WERI-Rb-1 (cell line): ENCODE data around the gene ADCY9.

ENCODE experiments used
- DNase-seq: peaks from one replicate; pipeline ENCODE4 v3.0.0-alpha.2; 2020
- H3K27ac ChIP-seq: fragments of 250-450 bp; sonication (Bioruptor Pico); 2 replicates; pipeline ENCODE4 v1.5.1; 2020; ENCODE audit warnings: mild to moderate bottlenecking, moderate library complexity
- H3K27me3 ChIP-seq: fragments of 250-450 bp; sonication (Bioruptor Pico); 2 replicates; pipeline ENCODE4 v1.5.1; 2021; ENCODE audit warnings: mild to moderate bottlenecking, low read depth, moderate library complexity; ENCODE audit not compliant: insufficient read depth, severe bottlenecking
- H3K36me3 ChIP-seq: fragments of 250-450 bp; sonication (Bioruptor Pico); 2 replicates; pipeline ENCODE4 v1.5.1; 2020; ENCODE audit warnings: mild to moderate bottlenecking, moderate library complexity
- H3K4me3 ChIP-seq: 2 replicates; pipeline ENCODE4 v1.5.1; 2011; ENCODE audit warnings: low read depth, mild to moderate bottlenecking, control low read depth, low read length
- H3K9me3 ChIP-seq: fragments of 250-450 bp; sonication (Bioruptor Pico); 2 replicates; pipeline ENCODE4 v1.5.1; 2021; ENCODE audit warnings: mild to moderate bottlenecking, moderate library complexity; ENCODE audit not compliant: severe bottlenecking
- CTCF ChIP-seq: IDR thresholded peaks from 2 replicates; pipeline ENCODE4 v1.5.1; 2011; ENCODE audit warnings: low read depth, mild to moderate bottlenecking, control low read depth, inconsistent platforms, low read length

The ADCY9 gene

DNA sequence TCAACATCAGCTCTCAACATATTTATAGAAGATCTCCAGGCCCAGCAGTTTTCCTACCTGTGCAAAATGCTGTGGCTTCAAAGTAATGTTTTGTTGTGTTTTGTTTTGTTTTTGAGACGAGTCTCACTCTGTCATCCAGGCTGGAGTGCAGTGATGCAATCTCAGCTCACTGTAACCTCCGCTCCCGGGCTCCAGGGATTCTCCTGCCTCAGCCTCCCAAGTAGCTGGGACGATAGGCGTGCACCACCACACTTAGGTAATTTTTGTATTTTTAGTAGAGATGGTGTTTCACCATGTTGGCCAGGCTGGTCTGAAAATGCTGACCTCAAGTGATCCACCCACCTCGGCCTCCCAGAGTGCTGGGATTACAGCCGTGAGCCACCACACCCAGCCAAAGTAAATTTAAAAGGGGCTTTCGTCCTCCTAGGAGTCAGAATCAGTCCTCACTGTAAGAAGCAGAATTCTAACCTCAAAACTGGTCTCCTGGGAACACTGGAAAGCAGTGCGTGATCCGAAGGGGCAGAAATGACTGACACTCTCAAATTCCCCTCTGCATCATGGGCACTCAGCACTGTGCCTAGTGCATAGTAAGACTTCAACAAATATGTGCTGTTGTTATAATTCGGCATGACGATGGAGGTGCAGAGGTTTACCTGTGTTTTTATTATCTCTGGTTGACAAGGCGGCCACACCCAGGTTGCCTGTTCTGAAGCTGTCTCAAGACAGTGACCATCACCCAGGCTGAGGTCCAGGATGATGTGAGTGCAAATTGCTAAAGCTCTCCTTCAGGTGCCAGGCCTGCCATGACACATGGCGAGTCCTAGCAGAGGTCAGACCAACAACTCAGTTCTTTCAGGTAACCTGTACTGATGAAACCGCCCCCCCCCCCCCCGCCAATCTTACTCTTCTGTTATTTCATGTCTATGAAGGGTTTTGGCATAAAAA is 59.8 kb downstream of the ADCY9 start:
- no peaks in the 10 kb centered on the region for H3K27me3 ChIP-seq
- no peak for DNase-seq
- no peak overlapping the region for H3K27ac ChIP-seq
- H3K4me3 ChIP-seq, result no peak overlapping the region
- peaks cover 7% of the 10 kb centered on the region for H3K9me3 ChIP-seq
- no peaks in the 10 kb centered on the region; the same call in 1 of the 2 replicates for H3K36me3 ChIP-seq
- TF ChIP-seq CTCF, result no peak

DNA sequence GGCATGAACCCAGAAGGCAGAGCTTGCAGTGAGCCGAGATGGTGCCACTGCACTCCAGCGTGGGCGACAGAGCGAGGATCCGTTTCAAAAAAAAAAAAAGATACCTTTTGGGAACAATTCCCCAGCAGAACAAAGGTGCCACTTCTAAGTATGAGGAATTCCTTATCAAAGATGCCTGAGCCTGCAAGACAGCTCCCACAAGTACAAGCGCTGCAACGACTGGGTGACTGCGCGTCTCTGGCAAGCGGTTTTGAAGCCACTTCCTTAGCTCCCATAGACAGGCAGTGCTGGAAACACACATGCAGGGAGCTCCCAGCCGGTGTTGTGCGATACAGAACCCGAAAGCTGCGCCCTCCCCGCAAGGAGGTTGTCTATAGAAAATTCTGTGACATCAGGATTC is 60.5 kb downstream of the ADCY9 start:
- no peak for TF ChIP-seq CTCF
- Histone ChIP-seq H3K4me3 (no peak overlapping the region), H3K27me3 (no peaks in the 10 kb centered on the region), H3K9me3 (peaks cover 2% of the 10 kb centered on the region), H3K27ac (no peak overlapping the region), H3K36me3 (no peaks in the 10 kb centered on the region; the same call in 1 of the 2 replicates)
- no peak for DNase-seq

GRCh38 chr16:4053301-4053845 is 62.9 kb downstream of the ADCY9 start:
- Histone ChIP-seq H3K27ac (no peak overlapping the region), H3K27me3 (no peaks in the 10 kb centered on the region), H3K36me3 (no peaks in the 10 kb centered on the region), H3K4me3 (no peak overlapping the region), H3K9me3 (no peaks in the 10 kb centered on the region)
- no peak for DNase-seq
- no peak for TF ChIP-seq CTCF

- H3K27me3 ChIP-seq, result no peaks in the 10 kb centered on the region
- no peak for TF ChIP-seq CTCF
- no peak overlapping the region for H3K4me3 ChIP-seq
- DNase-seq, result no peak
- H3K36me3 ChIP-seq, result no peaks in the 10 kb centered on the region
- no peak overlapping the region for H3K27ac ChIP-seq
- H3K9me3 ChIP-seq, result no peaks in the 10 kb centered on the region
Observed at GRCh38 chr16:4052801-4053293, 63.4 kb downstream of the ADCY9 start.

DNA sequence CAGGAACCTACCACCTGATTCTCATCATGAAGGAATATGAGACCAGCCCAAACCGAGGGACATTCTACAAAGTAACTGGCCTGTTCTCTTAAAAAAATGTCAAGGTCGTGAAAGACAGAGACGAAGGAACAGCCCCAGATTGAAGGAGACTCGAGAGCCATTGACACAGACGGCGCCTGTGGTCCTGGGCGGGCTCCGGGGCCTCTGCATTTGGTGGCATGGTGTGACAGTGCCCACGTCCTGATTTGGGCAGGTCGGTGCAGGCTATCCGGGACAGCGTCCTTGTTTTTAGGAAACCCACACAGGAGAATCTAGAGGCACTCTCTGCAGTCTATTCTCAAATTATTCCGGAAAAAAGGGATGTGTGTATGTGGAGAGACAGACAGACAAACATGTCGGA is 64.1 kb downstream of the ADCY9 start:
- Histone ChIP-seq H3K27ac (no peak overlapping the region), H3K27me3 (no peaks in the 10 kb centered on the region), H3K36me3 (no peaks in the 10 kb centered on the region), H3K4me3 (no peak overlapping the region), H3K9me3 (no peaks in the 10 kb centered on the region)
- no peak for DNase-seq
- no peak for TF ChIP-seq CTCF
